Osteocyte (in vitro differentiated cells): ENCODE data around the gene IKZF4. TPM values are rescaled to one million over a fixed set of nuclear protein-coding genes. Genes with fewer than 3 reads are reported as not detected.

ENCODE experiments used
- DNase-seq: peaks from one replicate; pipeline ENCODE4 v3.0.0; 2021; ENCODE audit warnings: mixed read lengths; ENCODE audit not compliant: unreplicated experiment; ENCODE audit errors: extremely low spot score
- H3K27ac Mint-ChIP-seq: one replicate; pipeline ENCODE4 v1.8.0; 2021; ENCODE audit warnings: mild to moderate bottlenecking, mixed read lengths; ENCODE audit not compliant: unreplicated experiment
- H3K27me3 Mint-ChIP-seq: one replicate; pipeline ENCODE4 v1.8.0; 2021; ENCODE audit warnings: mixed read lengths; ENCODE audit not compliant: unreplicated experiment
- H3K36me3 Mint-ChIP-seq: one replicate; pipeline ENCODE4 v1.8.0; 2021; ENCODE audit warnings: mixed read lengths; ENCODE audit not compliant: unreplicated experiment
- H3K4me1 Mint-ChIP-seq: one replicate; pipeline ENCODE4 v1.8.0; 2021; ENCODE audit warnings: mixed read lengths; ENCODE audit not compliant: unreplicated experiment
- H3K4me3 Mint-ChIP-seq: one replicate; pipeline ENCODE4 v1.8.0; 2021; ENCODE audit warnings: mild to moderate bottlenecking, moderate library complexity, mixed read lengths; ENCODE audit not compliant: unreplicated experiment
- H3K9me3 Mint-ChIP-seq: one replicate; pipeline ENCODE4 v1.8.0; 2021; ENCODE audit warnings: mixed read lengths; ENCODE audit not compliant: unreplicated experiment
- CTCF ChIP-seq: fragments of 200-600 bp; sonication (generic); IDR thresholded peaks from 2 replicates; pipeline ENCODE4 v1.5.0; 2021; ENCODE audit warnings: antibody characterized with exemption, mild to moderate bottlenecking, moderate library complexity
- total RNA-seq: library from RNA; stranded (reverse); gene quantifications from 2 replicates; pipeline ENCODE4 v1.2.1, GENCODE V29; 2021

Gene IKZF4
- total RNA-seq, 1 donor from 2014 or later = 10.6 TPM

- Mint-ChIP-seq H3K4me1 (peaks cover 15% of the 10 kb centered on the region), H3K36me3 (peaks cover 8% of the 10 kb centered on the region), H3K9me3 (no peaks in the 10 kb centered on the region), H3K27me3 (no peaks in the 10 kb centered on the region), H3K4me3 (peak overlapping the region; percentile 80), H3K27ac (peak overlapping the region; percentile 82)
- DNase-seq = peak; percentile 88
- TF ChIP-seq CTCF = no peak
These were observed 13.0 kb upstream of the IKZF4 start for GRCh38 chr12:56007564-56008559.

- H3K36me3 Mint-ChIP-seq = no peaks in the 10 kb centered on the region
- H3K27ac Mint-ChIP-seq = no peak overlapping the region
- H3K4me3 Mint-ChIP-seq = no peak overlapping the region
- DNase-seq = no peak
- H3K27me3 Mint-ChIP-seq = no peaks in the 10 kb centered on the region
- H3K4me1 Mint-ChIP-seq = peaks cover 15% of the 10 kb centered on the region
- H3K9me3 Mint-ChIP-seq = no peaks in the 10 kb centered on the region
- TF ChIP-seq CTCF = no peak
These were observed 10.7 kb upstream of the IKZF4 start for GRCh38 chr12:56010111-56010570.

- H3K9me3 Mint-ChIP-seq = no peaks in the 10 kb centered on the region
- H3K4me3 Mint-ChIP-seq = no peak overlapping the region
- no peaks in the 10 kb centered on the region for H3K27me3 Mint-ChIP-seq
- H3K4me1 Mint-ChIP-seq = peaks cover 18% of the 10 kb centered on the region
- no peak for TF ChIP-seq CTCF
- H3K27ac Mint-ChIP-seq = no peak overlapping the region
- no peak for DNase-seq
- H3K36me3 Mint-ChIP-seq = no peaks in the 10 kb centered on the region
These were observed 9.2 kb upstream of the IKZF4 start for GRCh38 chr12:56011509-56012090.

GRCh38 chr12:56013482-56013881 is 7.4 kb upstream of the IKZF4 start:
- Mint-ChIP-seq H3K27me3 (no peaks in the 10 kb centered on the region), H3K4me3 (no peak overlapping the region), H3K36me3 (no peaks in the 10 kb centered on the region), H3K4me1 (peaks cover 6% of the 10 kb centered on the region), H3K9me3 (no peaks in the 10 kb centered on the region), H3K27ac (no peak overlapping the region)
- no peak for TF ChIP-seq CTCF
- no peak for DNase-seq

- Mint-ChIP-seq H3K4me3 (no peak overlapping the region), H3K36me3 (no peaks in the 10 kb centered on the region), H3K27ac (no peak overlapping the region), H3K27me3 (no peaks in the 10 kb centered on the region), H3K4me1 (peaks cover 3% of the 10 kb centered on the region), H3K9me3 (no peaks in the 10 kb centered on the region)
- no peak for TF ChIP-seq CTCF
- no peak for DNase-seq
These were observed 6.6 kb upstream of the IKZF4 start for GRCh38 chr12:56014205-56014604.
